ENCODE measurements around the gene LAMC3.

The LAMC3 gene

GRCh38 chr9:130979591-130980385, 29.2 kb upstream of the LAMC3 start:
- peak; percentile 13 for DNase-seq (ENCODE audit: low spot score)

GRCh38 chr9:130980526-130980925, 28.4 kb upstream of the LAMC3 start:
- DNase-seq (ENCODE audit: low spot score), result peak; percentile 7

- DNase-seq (ENCODE audit: low spot score), result no peak
Observed at GRCh38 chr9:130981002-130981755, 27.8 kb upstream of the LAMC3 start.

GRCh38 chr9:130981756-130982137, 27.2 kb upstream of the LAMC3 start:
- peak; percentile 18 for DNase-seq (ENCODE audit: low spot score)

GRCh38 chr9:130982636-130983358, 26.2 kb upstream of the LAMC3 start:
- DNase-seq (ENCODE audit: low spot score), result peak; percentile 15

- DNase-seq (ENCODE audit: low spot score), result no peak
Observed at GRCh38 chr9:130983359-130983670, 25.7 kb upstream of the LAMC3 start.

GRCh38 chr9:130983970-130984369, 25.0 kb upstream of the LAMC3 start:
- DNase-seq (ENCODE audit: low spot score), result no peak

- peak; percentile 6 for DNase-seq (ENCODE audit: low spot score)
Observed at GRCh38 chr9:130984521-130984920, 24.5 kb upstream of the LAMC3 start.

GRCh38 chr9:130985029-130985428, 23.9 kb upstream of the LAMC3 start:
- DNase-seq (ENCODE audit: low spot score), result no peak

- DNase-seq (ENCODE audit: low spot score), result peak; percentile 11
Observed at GRCh38 chr9:130985606-130986162, 23.3 kb upstream of the LAMC3 start.

- peak; percentile 26 for DNase-seq (ENCODE audit: low spot score)
Observed at GRCh38 chr9:130986356-130986965, 22.5 kb upstream of the LAMC3 start.

- DNase-seq (ENCODE audit: low spot score), result peak; percentile 18
Observed at GRCh38 chr9:130987054-130987453, 21.9 kb upstream of the LAMC3 start.

GRCh38 chr9:130987738-130988399, 21.1 kb upstream of the LAMC3 start:
- peak; percentile 10 for DNase-seq (ENCODE audit: low spot score)

- no peak for DNase-seq (ENCODE audit: low spot score)
Observed at GRCh38 chr9:130988400-130988747, 20.6 kb upstream of the LAMC3 start.

GRCh38 chr9:130988905-130989304, 20.1 kb upstream of the LAMC3 start:
- DNase-seq (ENCODE audit: low spot score), result peak; percentile 13

- peak; percentile 29 for DNase-seq (ENCODE audit: low spot score)
Observed at GRCh38 chr9:130989391-130989790, 19.6 kb upstream of the LAMC3 start.

- peak; percentile 34 for DNase-seq (ENCODE audit: low spot score)
Observed at GRCh38 chr9:130989891-130990290, 19.1 kb upstream of the LAMC3 start.

GRCh38 chr9:130990306-130990977, 18.5 kb upstream of the LAMC3 start:
- peak; percentile 19 for DNase-seq (ENCODE audit: low spot score)

- DNase-seq (ENCODE audit: low spot score), result peak; percentile 17
Observed at GRCh38 chr9:130990978-130991777, 17.8 kb upstream of the LAMC3 start.

Data from D341Med (cell line).